ENCODE measurements around the gene NEU4.
"Not testable (repeated sequence)": the region's sequence is repeated elsewhere in the genome, so short reads cannot be mapped to it uniquely, and the experiment has no call there.

The NEU4 gene

DNA sequence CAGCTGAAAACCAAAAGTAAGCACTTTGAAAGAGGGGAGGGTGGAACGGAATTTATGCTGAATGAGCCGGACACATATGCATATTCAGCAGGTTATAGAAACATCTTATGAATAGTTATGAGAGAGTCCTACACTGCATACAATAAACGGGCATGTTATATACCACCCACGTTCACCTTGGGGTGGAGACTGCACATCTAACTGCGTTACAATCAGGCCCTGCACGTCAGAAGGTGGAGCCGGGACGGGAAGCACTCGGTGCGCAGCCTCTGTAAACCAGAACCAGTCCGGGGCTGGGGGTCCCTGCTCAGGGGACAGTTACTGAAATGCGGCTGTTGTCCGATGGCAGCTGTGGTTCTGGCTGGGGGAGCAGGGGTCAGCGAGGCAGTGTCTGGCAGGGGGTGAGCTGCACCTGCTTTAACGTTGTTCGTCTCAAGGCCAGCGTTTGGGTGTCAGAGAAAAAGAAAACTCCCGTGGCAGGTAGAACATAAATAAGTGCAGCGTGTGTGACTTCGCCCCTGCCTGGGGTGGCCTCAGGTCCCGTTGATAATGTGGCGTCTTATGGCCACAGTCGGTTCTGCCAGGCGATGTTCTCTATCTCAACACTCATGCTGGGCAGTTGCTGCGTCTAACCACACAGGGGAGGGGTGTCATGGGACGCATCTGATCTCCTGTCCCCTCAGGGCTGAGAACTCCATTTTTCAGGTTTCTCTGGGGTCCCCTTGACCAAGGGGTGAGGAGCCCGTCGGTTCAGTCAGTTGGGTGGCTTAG, 24.9 kb downstream of the NEU4 start:
- not testable (repeated sequence) for DNase-seq (ENCODE audit: low read depth in 2 of 2, low spot score in 1 of 2)

DNA sequence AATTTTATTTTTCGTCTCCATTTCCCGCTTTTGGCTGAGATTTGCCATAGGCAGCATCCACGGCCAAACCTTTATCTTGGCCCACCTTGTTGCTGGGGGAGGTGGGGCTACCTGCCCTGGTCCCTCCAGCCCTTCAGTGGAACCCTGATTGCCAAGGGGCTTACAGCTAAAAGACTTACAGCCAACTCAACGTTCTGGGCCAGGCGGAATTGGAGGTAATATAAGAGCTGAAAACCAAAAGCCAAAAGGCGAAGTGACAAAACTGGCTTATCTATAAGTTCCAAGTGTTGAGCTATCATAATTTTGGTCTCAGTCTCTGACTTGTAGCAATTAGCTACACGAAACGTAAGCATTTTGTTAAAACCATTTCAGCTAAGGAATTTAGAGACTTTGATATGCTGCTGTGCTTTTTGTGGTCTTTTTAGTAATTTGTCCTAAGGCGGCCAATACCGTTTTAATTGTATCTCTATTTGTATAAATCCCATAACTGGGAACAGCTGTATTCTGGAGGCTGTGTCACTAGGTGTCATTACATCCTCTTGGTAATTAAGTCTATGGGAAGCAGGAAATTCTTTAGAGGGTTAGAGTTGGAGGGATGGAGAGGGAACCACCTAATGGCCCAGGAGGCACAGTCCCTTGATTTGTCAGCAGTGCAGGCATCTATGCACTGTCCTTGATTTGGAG, 25.7 kb downstream of the NEU4 start:
- DNase-seq (ENCODE audit: low read depth in 2 of 2, low spot score in 1 of 2) = no peak

DNA sequence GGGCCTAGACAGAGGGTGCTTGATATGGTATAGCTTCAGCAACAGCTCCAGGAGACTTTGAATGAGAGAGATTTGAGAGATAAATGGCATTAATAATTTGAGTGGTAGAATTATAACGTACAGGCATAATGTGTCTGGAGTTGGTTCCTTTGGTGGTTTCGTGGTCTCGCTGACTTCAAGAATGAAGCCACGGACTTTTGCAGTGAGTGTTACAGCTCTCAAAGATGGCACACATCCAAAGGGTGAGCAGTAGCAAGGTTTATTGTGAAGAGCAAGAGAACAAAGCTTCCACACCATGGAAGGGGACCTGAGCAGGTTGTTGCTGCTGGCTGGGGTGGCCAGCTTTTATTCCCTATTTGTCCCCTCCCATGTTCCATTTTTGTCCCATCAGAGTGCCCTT, 26.6 kb downstream of the NEU4 start:
- no peak for DNase-seq (ENCODE audit: low read depth in 2 of 2, low spot score in 1 of 2)

DNA sequence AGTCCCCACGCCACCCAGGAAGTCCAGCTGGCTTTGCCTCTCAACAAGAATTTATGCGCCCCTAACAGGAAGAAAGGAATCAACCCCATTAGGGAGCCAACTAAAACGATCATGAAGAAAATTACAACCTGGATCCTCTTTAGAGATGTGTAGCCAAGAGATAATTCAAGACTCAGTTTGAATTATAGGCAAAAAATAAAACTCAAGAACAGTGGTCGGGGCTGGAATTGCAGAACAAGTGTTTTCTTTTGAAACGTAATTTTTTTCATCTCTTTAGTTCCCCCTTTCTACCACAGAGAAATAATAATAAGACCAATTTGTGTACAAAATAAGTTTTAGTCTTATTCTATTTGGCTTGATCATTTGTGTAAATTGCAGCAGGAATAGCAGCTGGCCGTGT, 27.3 kb downstream of the NEU4 start:
- no peak for DNase-seq (ENCODE audit: low read depth in 2 of 2, low spot score in 1 of 2)

DNA sequence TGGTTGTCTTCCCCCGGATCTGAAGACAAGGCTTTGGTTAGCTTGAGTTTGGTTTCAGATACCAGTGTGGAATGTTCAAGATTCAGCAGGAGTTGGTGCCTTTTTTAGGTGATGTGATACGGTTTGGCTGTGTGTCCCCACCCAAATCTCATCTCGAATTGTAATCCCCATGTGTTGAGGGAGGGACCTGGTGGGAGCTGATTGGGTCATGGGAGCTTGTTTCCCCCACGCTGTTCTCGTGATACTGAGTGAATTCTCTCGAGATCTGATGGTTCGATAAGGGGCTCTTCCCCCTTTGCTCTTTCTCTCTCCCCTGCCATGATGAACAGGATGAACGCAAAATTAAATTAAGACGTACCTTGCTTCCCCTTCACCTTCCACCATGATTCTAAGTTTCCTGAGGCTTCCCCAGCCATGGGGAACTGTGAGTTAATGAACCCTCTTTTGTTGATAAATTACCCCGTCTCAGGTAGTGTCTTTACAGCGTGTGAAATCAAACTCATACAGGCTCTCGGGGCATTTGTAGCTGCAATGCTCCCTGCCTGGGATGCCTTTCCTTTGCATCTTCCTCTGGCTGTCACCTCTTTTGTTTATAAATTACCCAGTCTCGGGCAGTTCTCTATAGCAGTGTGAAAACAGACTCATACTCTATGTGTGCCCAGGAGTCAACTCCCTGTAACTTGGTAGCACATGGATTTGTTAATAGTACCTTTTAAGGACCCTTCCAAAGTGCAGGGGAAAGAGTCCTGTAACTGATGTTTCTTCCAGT, 28.4 kb downstream of the NEU4 start:
- no peak for DNase-seq (ENCODE audit: low read depth in 2 of 2, low spot score in 1 of 2)

DNA sequence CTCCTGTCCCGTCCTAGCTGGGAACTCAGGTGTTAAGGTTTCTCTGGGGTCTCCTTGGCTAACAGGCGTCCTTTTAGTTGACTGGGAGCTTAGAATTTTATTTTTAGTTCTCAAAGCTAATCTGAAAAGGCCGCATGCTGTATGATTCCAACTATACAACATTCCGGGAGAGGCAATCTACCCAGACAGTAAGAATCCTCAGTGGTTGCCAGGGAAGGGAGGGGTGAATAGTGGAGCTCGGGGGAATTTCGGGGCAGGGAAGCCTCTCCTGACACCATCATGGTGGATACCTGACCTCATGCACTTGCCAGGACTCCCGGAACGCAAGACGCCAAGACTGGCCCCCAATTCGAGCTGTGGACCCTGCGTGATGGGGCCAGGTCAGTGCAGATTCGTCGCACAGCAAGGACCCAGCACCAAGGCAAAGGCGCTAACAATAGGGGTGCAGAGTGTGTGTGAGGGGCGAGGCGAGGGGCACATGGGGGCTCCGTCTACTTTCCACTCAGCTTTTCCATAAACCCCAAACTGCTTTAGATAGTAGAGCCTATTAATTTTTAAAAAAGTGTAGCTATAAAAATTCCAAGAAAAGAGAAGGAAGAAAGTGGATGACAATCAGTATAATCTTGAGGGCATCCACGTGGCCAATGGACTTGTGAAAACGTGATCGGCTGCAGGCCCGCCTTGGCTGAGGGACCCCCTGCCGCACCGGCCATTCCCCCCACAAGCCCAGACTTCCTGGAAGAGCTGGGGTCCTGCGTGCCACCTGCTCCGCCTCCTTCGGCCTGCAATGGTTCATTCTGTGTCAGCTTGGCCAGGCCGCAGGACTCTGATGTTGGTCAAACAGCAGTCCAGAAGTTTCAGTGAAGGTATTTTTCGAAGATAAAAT, 32.4 kb downstream of the NEU4 start:
- no peak for DNase-seq (ENCODE audit: low read depth in 2 of 2, low spot score in 1 of 2)

DNA sequence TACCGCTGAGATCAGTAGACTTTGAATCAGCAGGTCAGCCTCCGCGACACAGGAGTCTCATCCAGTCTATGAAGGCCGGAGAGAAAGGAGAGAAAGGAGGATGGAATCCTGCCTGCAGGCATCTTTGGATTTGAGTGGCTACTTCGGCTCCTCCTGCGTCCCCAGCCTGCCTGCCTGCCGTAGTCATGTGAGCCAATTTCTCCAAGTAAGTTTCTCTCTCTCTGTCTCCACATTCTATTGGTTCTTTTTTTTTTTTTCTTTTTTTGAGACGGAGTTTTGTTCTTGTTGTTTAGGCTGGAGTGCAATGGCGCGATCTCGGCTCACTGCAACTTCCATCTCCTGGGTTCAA, 33.0 kb downstream of the NEU4 start:
- DNase-seq (ENCODE audit: low read depth in 2 of 2, low spot score in 1 of 2) = no peak

DNA sequence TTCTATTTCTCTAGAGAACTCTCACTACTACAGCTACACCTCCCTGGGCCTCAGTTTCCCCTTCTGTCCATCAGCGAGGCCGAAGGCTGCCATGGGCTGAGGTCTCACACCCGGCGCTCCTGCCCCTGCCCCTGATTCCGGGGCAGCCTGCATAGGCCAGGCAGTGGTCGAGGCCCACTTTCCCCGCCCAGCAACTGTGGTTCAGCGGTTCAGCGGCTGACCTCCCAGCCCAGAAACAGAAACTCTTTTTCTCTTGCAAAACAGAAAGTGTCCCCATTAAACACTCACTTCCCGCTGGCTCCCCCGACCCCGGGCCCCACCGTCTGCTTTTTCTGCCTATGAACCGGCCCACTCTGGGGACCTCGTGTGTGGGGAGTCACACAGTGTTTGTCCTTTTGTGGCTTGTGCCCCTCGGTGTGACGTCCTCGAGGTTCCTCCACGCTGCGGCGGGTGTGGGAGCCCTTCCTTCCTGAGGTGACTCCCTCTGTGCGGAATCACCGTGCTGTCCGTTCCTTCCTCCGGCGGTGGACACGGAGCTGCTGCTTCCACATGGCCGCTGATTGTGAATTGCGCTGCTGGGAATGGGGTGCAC, 33.7 kb downstream of the NEU4 start:
- DNase-seq (ENCODE audit: low read depth in 2 of 2, low spot score in 1 of 2) = no peak

DNA sequence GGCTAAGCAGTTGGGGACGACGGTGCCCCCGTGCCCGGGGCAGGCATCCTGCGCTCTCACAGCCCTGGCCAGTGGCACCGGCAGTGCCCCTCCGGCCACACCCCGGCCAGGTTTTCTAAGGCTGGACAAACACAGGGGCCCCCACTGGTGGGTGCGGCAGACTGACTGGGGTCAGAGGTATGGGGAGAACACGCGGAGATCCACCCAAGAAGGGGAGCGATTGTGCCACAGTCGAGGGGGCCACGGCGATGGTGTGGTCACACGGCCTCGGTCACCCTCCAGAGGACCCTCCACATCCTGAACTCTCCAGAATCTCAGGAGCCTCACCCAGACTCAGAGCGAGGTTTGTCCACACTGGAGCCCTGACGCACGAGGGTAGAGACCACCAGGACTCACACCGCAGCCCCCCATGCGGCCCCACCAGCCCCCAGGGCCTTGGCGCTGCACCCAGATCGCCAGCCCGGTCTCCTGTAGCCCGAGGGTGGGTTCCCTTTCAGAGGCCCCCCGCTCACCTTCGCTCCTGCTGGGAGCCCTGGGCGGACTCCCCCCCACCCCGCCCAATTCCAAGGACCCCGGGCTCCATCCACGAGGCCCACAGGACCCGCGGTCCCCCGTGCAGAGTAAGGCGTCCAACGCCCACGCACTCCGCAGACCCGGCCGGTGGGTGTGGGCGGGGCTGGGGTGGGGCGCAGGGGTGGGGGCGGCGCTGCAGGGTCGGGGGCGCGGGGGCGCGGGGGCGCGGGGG, 34.5 kb downstream of the NEU4 start:
- no peak for DNase-seq (ENCODE audit: low read depth in 2 of 2, low spot score in 1 of 2)

DNA sequence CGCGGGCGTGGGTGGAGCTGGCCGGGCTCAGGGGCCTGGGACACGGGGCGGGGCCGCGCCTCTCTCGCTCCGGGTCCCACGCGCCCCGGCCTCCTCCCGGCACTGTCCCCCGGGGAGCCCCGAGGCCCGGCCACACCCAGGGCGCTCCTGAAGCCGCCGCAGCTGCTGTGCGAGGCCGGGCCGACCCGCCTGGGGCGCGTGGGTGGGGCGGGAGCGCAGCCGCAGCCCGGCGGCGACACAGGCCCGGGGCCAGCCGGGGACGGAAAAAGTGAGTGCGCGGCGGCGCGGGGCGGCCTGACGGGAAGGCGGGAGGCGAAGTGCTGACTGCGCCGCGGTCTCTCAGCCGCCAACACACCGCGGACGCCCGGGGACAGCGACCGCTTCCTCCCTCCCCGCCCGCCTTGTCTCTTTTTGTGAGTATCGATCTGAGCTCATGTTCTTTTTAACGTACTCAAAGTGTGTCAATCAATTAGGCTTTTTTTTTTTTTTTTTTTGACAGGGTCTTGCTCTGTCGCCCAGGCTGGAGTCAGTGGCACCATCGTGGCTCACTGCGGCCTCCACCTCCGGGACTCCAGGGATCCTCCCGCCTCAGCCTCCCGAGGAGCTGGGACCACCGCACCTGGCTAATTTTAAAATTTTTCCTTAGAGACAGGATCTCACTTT, 35.2 kb downstream of the NEU4 start:
- DNase-seq (ENCODE audit: low read depth in 2 of 2, low spot score in 1 of 2) = peak; percentile 53 to 68

DNA sequence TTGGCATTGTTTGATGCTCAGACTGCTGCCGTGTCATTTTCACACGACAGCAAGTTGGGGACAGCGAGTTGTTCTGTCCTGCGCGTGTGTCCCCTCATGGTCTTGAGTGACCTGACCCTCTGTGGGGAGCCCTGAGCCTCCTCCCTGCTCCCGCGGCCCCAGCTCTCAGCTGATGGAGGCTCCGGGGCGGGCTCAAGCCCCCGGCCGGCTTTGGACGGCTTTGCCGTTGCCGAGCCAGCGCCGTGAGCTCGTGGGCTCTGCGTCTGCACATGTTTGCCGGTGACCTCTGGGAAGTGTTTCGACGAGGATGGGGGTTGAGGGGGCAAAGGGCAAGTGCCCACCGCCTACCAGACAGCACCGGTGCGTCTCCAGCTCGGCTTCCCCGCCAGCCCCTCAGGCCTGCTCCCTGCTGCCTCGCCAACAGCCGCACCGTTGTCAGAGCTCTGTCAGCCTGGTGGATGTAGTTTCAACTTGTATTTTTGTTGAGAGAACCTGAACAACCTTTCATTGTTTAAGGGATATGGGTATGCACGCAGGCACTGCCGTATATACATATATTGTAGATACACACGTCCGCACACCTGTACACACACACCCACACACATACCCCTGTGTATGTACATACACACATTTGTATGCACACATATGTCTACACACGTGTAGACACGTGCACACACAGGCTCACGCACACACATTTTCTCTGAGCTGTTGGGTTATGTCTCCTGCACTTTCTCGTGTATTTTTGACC, 36.0 kb downstream of the NEU4 start:
- DNase-seq (ENCODE audit: low read depth in 2 of 2, low spot score in 1 of 2) = no peak

DNA sequence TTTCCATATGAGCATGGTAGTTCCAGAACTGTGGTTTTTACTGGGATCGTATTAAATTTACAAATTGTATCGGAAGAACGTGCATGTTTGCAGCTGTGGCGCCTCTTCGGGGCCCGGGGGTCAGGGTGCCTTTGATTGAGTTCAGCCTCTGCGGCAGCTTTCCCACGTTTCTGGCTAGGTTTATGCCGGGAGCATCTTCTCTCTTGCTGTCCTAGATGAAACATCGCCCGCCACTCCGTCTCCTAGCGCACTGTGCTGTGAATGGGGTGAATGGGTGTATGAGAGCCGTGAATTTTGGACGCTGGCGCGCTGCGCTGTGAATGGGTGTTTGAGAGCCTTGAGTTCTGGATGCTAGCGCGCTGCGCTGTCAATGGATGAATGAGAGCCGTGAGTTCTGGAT, 37.4 kb downstream of the NEU4 start:
- DNase-seq (ENCODE audit: low read depth in 2 of 2, low spot score in 1 of 2) = no peak

DNA sequence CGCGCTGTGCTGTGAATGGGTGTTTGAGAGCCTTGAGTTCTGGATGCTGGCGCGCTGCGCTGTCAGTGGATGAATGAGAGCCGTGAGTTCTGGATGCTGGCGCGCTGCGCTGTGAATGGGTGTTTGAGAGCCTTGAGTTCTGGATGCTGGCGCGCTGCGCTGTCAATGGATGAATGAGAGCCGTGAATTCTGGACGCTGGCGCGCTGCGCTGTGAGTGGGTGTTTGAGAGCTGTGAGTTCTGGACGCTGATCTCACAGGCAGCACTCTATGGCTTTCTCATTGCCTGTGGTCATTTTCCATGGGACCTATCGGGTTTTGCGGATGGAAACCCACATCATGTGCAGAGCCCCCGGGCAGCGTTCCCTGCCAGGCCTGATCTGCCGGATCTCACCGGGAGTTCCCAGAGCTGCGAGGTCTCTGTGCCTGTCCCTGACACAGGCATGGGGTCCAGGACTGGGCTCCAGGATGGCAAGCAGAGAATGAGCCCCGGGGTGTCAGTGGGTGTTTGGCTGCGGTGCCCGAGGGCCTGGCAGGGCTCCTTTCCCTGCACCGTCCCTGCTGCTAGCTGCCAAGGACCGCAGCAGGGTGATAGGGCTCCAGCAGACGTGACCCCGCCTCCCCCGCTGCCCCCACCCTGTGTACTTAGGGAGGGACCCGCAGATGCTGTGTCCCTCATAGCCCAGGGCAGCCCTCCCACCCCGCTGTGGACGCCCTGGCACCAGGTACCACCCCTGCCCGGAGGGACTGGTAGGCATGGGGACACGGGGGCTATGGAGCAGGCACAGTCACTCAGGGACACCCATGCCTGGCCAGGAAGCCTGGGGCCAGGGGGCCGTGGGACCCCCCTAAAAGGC, 40.0 kb downstream of the NEU4 start:
- no peak for DNase-seq (ENCODE audit: low read depth in 2 of 2, low spot score in 1 of 2)

DNA sequence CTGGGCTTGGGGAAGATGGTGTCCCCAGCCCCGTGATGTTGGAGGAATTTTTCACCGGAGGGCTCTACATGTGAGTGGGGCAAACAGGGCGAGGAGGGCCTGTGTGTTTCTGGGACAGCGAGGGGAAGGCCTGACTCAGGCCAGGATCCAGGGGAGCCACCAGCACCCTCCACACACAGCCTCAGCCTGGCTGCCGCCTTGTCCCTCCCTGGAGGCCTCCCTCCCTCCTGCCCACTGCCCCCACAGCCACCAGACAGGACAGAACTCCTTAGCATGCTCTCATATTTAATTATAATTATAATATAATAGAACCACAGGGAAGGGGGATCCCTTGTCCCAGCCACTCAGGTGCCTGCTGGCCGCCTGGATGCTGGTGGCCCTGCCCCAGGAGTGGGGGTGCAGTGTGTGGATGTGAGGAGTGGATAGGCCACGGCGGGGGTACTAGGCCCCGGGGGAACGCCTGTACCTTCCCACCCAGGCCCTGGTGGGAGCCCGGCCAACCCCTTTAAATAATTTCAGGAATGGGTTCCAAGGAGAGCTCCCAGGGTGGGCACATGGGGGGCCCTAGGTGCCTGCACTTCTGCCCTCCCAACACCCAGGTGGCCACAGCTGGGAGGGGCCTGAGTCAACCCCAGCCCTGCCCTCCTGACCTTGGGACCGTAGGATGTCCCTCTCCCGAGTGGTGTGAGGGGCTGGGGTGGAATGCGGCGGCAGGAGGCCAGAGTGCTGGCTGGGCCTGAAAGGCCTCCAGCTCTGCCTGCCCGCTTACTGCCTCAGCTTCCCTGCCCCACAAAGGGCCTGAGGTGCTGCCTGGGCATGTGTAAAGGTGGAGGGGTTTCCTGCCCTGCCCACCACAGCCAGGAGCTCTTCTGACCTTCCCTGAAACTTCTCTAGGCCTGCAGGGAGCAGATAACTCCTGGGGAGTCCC, 40.9 kb downstream of the NEU4 start:
- DNase-seq (ENCODE audit: low read depth in 2 of 2, low spot score in 1 of 2) = no peak

DNA sequence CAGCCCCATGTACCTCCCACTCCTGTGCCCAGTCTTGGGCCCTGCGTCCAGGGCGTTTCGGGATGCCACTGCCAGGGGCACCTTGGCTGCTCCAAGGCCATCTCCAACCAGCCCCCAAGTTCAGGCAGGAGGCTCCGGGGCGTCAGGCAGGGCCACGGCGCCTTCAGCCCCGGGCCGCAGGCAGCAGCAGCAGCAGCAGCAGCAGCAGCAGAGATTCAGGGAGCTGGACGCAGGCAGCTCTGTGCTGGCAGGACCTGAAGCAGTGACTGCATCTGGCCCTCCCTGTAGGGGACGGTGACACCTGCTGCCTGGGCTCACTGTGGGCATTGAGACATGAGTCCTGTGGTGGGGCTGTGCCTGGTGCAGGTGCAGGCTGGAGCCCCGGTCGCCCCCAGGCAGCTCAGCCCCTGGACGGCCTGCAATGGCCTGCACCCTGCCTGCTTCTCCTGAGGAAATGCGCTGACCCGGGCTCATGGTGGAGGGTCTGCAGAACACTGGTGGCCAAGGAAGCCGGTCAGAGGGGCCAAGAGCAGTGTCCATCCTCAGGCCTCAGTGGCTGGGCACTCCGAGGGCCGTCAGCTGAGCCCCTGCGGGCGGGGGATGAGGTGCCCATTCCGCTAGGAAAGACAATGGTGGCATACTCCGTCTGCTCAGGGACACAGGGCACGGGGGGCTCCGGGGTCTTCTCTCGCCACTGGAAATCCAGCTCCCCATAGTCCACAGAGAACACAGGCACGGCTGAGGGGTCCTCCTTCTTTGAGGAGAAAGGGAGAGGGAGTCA, 41.7 kb downstream of the NEU4 start:
- no peak for DNase-seq (ENCODE audit: low read depth in 2 of 2, low spot score in 1 of 2)

Data from stimulated activated CD8-positive, alpha-beta memory T cell treated with anti-CD3 and anti-CD28 coated beads, Interleukin-4, amount 100 ng/mL, for 1 hour (primary cell).